Suprapubic skin (tissue), 3 donors: ENCODE results near the gene TRIM40.

Experiments used
- CTCF ChIP-seq, 2 donors: fragments of 200-600 bp in 1 of 2; fragments of 450-650 bp in 1 of 2; sonication (generic) in 1 of 2; IDR thresholded peaks; one replicate each; pipeline ENCODE4 v1.5.1; 2016 to 2019; ENCODE audit warnings: antibody characterized with exemption in 2 of 2, mild to moderate bottlenecking in 1 of 2, moderate library complexity in 1 of 2
- POLR2A ChIP-seq, 2 donors: fragments of 450-650 bp; IDR thresholded peaks; one replicate each; pipeline ENCODE4 v1.6.1; 2017; ENCODE audit warnings: antibody characterized with exemption in 2 of 2, mild to moderate bottlenecking in 2 of 2, moderate library complexity in 2 of 2

- no peak for TF ChIP-seq CTCF (IDR thresholded peaks at IDR 0.05)
- TF ChIP-seq POLR2A (IDR thresholded peaks at IDR 0.05) = no peak
Observed at GRCh38 chr6:30136570-30137286, 788 bp downstream of the TRIM40 start.
